GM12891 (cell line): ENCODE results near the gene ST13.

Source experiments
- PAX5 ChIP-seq: IDR thresholded peaks from 2 replicates; pipeline ENCODE4 v1.6.1; 2011; ENCODE audit warnings: low read length, moderate library complexity, mild to moderate bottlenecking; ENCODE audit not compliant: insufficient read depth, severe bottlenecking
- POLR2A ChIP-seq: IDR thresholded peaks from 2 replicates; pipeline ENCODE4 v1.6.1; 2011; ENCODE audit warnings: low read depth, low read length, control low read depth
- POLR2AphosphoS5 ChIP-seq: IDR thresholded peaks from 2 replicates; pipeline ENCODE4 v1.6.1; 2011; ENCODE audit warnings: low read depth, low read length, control low read depth
- TAF1 ChIP-seq: IDR thresholded peaks from 2 replicates; pipeline ENCODE4 v1.6.1; 2011; ENCODE audit warnings: low read depth, low read length, control low read depth

DNA sequence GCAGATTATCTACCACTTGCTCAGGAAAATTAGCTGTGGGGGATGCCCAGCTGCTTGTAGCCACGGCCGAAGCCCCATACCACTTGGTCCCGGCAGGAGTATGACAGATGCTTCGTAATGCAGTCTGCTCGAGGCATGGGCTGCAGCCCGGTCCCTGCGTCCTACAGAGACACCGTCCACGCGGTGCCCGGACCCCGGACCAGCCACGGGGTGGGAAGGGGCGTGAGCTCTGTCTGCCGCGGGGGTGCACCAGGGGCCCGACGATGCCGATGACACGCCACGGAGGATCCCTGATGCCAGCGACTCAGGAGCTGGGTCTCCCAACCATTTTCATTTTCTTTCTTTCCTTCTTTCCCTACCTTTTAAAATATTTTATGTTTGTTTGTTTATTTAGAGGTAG, 67.3 kb downstream of the ST13 start:
- TF ChIP-seq TAF1 (no peak), POLR2A (no peak), POLR2AphosphoS5 (no peak), PAX5 (no peak)
